Fibroblast of lung (primary cell): ENCODE measurements around the gene SH2D7. TPM values are rescaled to one million over a fixed set of nuclear protein-coding genes. Genes with fewer than 3 reads are reported as not detected.

Experiments
- DNase-seq, 2 donors: peaks; one replicate each; pipeline versions ENCODE4 v3.0.0 to v3.0.0-alpha.2; 2010; ENCODE audit warnings: low read depth in 2 of 2
- H2AFZ ChIP-seq: 2 replicates; pipeline ENCODE4 v1.5.1; 2012; ENCODE audit warnings: low read length, control low read depth, inconsistent platforms
- H3K27ac ChIP-seq: 2 replicates; pipeline ENCODE4 v1.5.1; 2011; ENCODE audit warnings: low read length, control low read depth; ENCODE audit not compliant: insufficient read depth
- H3K27me3 ChIP-seq: 2 replicates; pipeline ENCODE4 v1.5.1; 2011; ENCODE audit warnings: mild to moderate bottlenecking, low read length; ENCODE audit not compliant: control insufficient read depth, insufficient read depth
- H3K36me3 ChIP-seq: 2 replicates; pipeline ENCODE4 v1.5.1; 2011; ENCODE audit warnings: low read length; ENCODE audit not compliant: control insufficient read depth, insufficient read depth
- H3K4me1 ChIP-seq: 2 replicates; pipeline ENCODE4 v1.5.1; 2011; ENCODE audit warnings: low read length; ENCODE audit not compliant: control insufficient read depth, insufficient read depth; ENCODE audit errors: extremely low read depth
- H3K4me2 ChIP-seq: 2 replicates; pipeline ENCODE4 v1.5.1; 2011; ENCODE audit warnings: low read length, control low read depth; ENCODE audit not compliant: insufficient read depth; ENCODE audit errors: extremely low read depth
- H3K4me3 ChIP-seq, 4 experiments: fragments of 200-600 bp in 1 of 4; sonication (generic) in 1 of 4; replicated peaks in 1 of 4; 2 replicates each; pipeline ENCODE4 v1.5.1; 2011 to 2016; ENCODE audit warnings: low read length in 4 of 4, low read depth in 3 of 4, mild to moderate bottlenecking in 3 of 4, control low read depth in 2 of 4, inconsistent platforms in 1 of 4, mixed read lengths in 1 of 4; ENCODE audit not compliant: insufficient read depth in 1 of 4; ENCODE audit errors: control extremely low read depth in 1 of 4
- H3K79me2 ChIP-seq: 2 replicates; pipeline ENCODE4 v1.5.1; 2012; ENCODE audit warnings: mild to moderate bottlenecking, low read length, inconsistent platforms; ENCODE audit not compliant: control insufficient read depth, insufficient read depth
- H3K9ac ChIP-seq: 2 replicates; pipeline ENCODE4 v1.5.1; 2011; ENCODE audit warnings: mild to moderate bottlenecking, low read length, control low read depth; ENCODE audit not compliant: insufficient read depth
- H3K9me3 ChIP-seq: 2 replicates; pipeline ENCODE4 v1.5.1; 2012; ENCODE audit warnings: low read depth, low read length; ENCODE audit not compliant: control insufficient read depth, insufficient read depth
- H4K20me1 ChIP-seq: 2 replicates; pipeline ENCODE4 v1.5.1; 2011; ENCODE audit warnings: low read length; ENCODE audit not compliant: control insufficient read depth, insufficient read depth; ENCODE audit errors: extremely low read depth
- CTCF ChIP-seq, 2 donors: IDR thresholded peaks in 1 of 2; conservative IDR thresholded peaks in 1 of 2; 1 replicate in 1 of 2; 2 replicates in 1 of 2; pipeline ENCODE4 v1.5.1; 2011 to 2012; ENCODE audit warnings: low read length in 2 of 2, control low read depth in 1 of 2, inconsistent platforms in 1 of 2, low read depth in 1 of 2, mild to moderate bottlenecking in 1 of 2
- EZH2 ChIP-seq: IDR thresholded peaks from 2 replicates; pipeline ENCODE4 v1.5.1; 2012; ENCODE audit warnings: low read length, control low read depth, mild to moderate bottlenecking; ENCODE audit errors: missing control alignments
- polyA plus RNA-seq, 2 donors: library from polyadenylated mRNA; depleted of rRNA in 1 of 2; stranded (reverse) in 1 of 2; unstranded in 1 of 2; fragments of >200 nt; gene quantifications; 2 replicates each; pipeline ENCODE4 v1.2.1, GENCODE V29; 2011 to 2012; ENCODE audit warnings: missing spikeins in 1 of 2
- total RNA-seq: library from RNA; depleted of rRNA; stranded (reverse); fragments of >200 nt; gene quantifications from 2 replicates; pipeline ENCODE4 v1.2.1, GENCODE V29; 2014

The SH2D7 gene
- total and polyA plus RNA-seq, 2 donors (not counting 1 experiment from before 2014, with no cell fraction given): 0.03 TPM; not detected in 1

GRCh38 chr15:78088773-78089080, 3.6 kb upstream of the SH2D7 start:
- Histone ChIP-seq H3K4me1 (peaks cover 7% of the 10 kb centered on the region), H3K79me2 (no peaks in the 10 kb centered on the region), H3K27ac (no peak overlapping the region), H3K9ac (no peak overlapping the region), H4K20me1 (no peaks in the 10 kb centered on the region), H3K27me3 (peaks cover 6% of the 10 kb centered on the region), H3K4me2 (no peak overlapping the region), H2AFZ (no peak overlapping the region), H3K9me3 (no peaks in the 10 kb centered on the region), H3K4me3 (no peak overlapping the region), H3K36me3 (no peaks in the 10 kb centered on the region)
- no peak for DNase-seq
- TF ChIP-seq EZH2: no peak

DNA sequence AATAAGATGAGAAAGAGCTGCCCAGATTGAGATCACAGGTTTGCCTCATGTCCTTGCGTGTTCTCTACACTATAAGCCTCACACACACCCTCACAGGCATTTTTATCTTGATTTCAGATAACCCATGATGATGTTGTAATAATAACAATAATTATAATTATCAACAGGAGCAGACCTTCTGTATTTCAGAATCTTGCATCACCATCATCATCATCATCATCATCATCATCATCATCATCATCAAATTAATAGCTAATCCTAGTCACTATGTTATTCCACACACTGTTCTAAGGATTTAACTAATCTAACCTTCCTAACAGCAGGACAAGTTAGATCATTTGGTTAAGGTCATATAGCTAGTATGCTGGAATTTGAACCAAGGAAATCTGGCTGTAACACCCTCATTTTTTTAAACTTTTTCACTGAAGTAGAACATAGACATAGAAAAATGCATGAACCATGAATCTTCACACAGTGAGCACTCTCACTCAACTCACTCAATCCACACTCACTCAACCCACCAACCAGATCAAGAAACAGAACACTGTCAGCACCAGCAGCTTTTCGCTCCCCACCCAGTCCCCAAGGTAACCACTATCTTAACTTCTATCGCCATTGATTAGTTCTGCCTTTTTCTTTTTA, 1.8 kb upstream of the SH2D7 start:
- no peak overlapping the region for H3K27ac ChIP-seq
- TF ChIP-seq CTCF (conservative IDR thresholded peaks at IDR 0.05 in 1 of 2, IDR thresholded peaks at IDR 0.05 in 1 of 2; ENCODE audit: low read depth in 1 of 2, low read length in 2 of 2): no peak
- TF ChIP-seq EZH2: no peak
- DNase-seq: peak in 1 of 2 donors; percentile 38
- H3K79me2 ChIP-seq: no peaks in the 10 kb centered on the region
- H3K27me3 ChIP-seq: peaks cover 6% of the 10 kb centered on the region
- no peaks in the 10 kb centered on the region for H4K20me1 ChIP-seq
- no peaks in the 10 kb centered on the region for H3K9me3 ChIP-seq
- no peaks in the 10 kb centered on the region for H3K36me3 ChIP-seq
- H2AFZ ChIP-seq: no peak overlapping the region
- H3K9ac ChIP-seq: no peak overlapping the region
- peaks cover 8% of the 10 kb centered on the region for H3K4me1 ChIP-seq
- H3K4me2 ChIP-seq: no peak overlapping the region
- H3K4me3 ChIP-seq: no peak overlapping the region

- Histone ChIP-seq H3K27ac (no peak overlapping the region), H3K9ac (no peak overlapping the region)
Measured at GRCh38 chr15:78093242-78094020, 1.1 kb downstream of the SH2D7 start.

More at GRCh38 chr15:78093242-78094020, 1.1 kb downstream of the SH2D7 start:
- peaks cover 8% of the 10 kb centered on the region for H3K4me1 ChIP-seq
- no peaks in the 10 kb centered on the region for H4K20me1 ChIP-seq
- H3K4me3 ChIP-seq: no peak overlapping the region
- H3K27me3 ChIP-seq: peaks cover 6% of the 10 kb centered on the region
- no peak overlapping the region for H2AFZ ChIP-seq
- no peaks in the 10 kb centered on the region for H3K79me2 ChIP-seq
- TF ChIP-seq CTCF (conservative IDR thresholded peaks at IDR 0.05 in 1 of 2, IDR thresholded peaks at IDR 0.05 in 1 of 2; ENCODE audit: low read depth in 1 of 2, low read length in 2 of 2): no peak
- no peak for TF ChIP-seq EZH2
- H3K36me3 ChIP-seq: no peaks in the 10 kb centered on the region
- H3K9me3 ChIP-seq: no peaks in the 10 kb centered on the region
- no peak overlapping the region for H3K4me2 ChIP-seq
- peak; percentile 96 for DNase-seq
